HepG2 (cell line): ENCODE measurements around the gene HOXC11. TPM values are rescaled to one million over a fixed set of nuclear protein-coding genes. Genes with fewer than 3 reads are reported as not detected.

Experiments used
- AGO2 ChIP-seq: fragments of 200-400 bp; formaldehyde crosslinking; optimal IDR thresholded peaks from 2 replicates; pipeline ENCODE3; 2017; ENCODE audit warnings: mild to moderate bottlenecking, low read depth, low read length, moderate library complexity
- CHD2 ChIP-seq: IDR thresholded peaks from 2 replicates; pipeline ENCODE4 v1.6.1; 2011; ENCODE audit warnings: low read depth, low read length, improper control_type of control experiment
- EED ChIP-seq: sonication (generic); formaldehyde crosslinking; IDR thresholded peaks from 2 replicates; pipeline ENCODE4 v1.5.0; 2020; ENCODE audit warnings: mild to moderate bottlenecking, missing genetic modification reagents
- NR2F1 ChIP-seq, 2 experiments: fragments of 450-650 bp in 1 of 2; formaldehyde crosslinking in 1 of 2; IDR thresholded peaks; 2 replicates each; pipeline versions ENCODE4 v1.5.0 to v1.6.1; 2016 to 2020; ENCODE audit warnings: mild to moderate bottlenecking in 1 of 2, missing compliant biosample characterization in 1 of 2, missing genetic modification reagents in 1 of 2, moderate library complexity in 1 of 2
- NRL ChIP-seq: sonication (generic); formaldehyde crosslinking; IDR thresholded peaks from 2 replicates; pipeline ENCODE4 v1.5.0; 2020; ENCODE audit warnings: missing genetic modification reagents, mild to moderate bottlenecking, moderate library complexity, borderline replicate concordance
- SALL1 ChIP-seq: sonication (generic); formaldehyde crosslinking; IDR thresholded peaks from 2 replicates; pipeline ENCODE4 v1.8.0; 2022; ENCODE audit warnings: mild to moderate bottlenecking, missing genetic modification reagents
- ZNF207 ChIP-seq: fragments of 450-650 bp; IDR thresholded peaks from 2 replicates; pipeline ENCODE4 v1.6.1; 2016; ENCODE audit warnings: antibody characterized with exemption, borderline replicate concordance
- ZNF263 ChIP-seq: sonication (generic); formaldehyde crosslinking; IDR thresholded peaks from 2 replicates; pipeline ENCODE4 v1.4.0; 2020; ENCODE audit warnings: missing genetic modification reagents
- ZNF772 ChIP-seq: sonication (generic); formaldehyde crosslinking; IDR thresholded peaks from 2 replicates; pipeline ENCODE4 v1.5.0; 2020; ENCODE audit warnings: mild to moderate bottlenecking, missing genetic modification reagents
- polyA plus RNA-seq, 8 experiments: library from polyadenylated mRNA; depleted of rRNA in 3 of 8; stranded (reverse) in 7 of 8; unstranded in 1 of 8; fragments of >200 nt; fragmentation: Illumina TruSeq in 4 of 8; extraction: Trizol in 4 of 8; gene quantifications; 2 replicates each; pipeline versions ENCODE4 v1.2.1 to v1.2.3, GENCODE V29; 2011 to 2016; ENCODE audit warnings: low read depth in 4 of 8, missing spikeins in 1 of 8, mixed read lengths in 1 of 8; ENCODE audit not compliant: insufficient read depth in 1 of 8
- total RNA-seq, 5 experiments: library from RNA; depleted of rRNA; stranded (reverse); fragments of >200 nt; fragmentation: Illumina TruSeq; extraction: Trizol; gene quantifications; 2 replicates each; pipeline ENCODE4 v1.2.3, GENCODE V29; 2016; ENCODE audit warnings: low read depth in 1 of 5
- TF ChIP-seq, protein P1 (sequence below): sonication (generic); formaldehyde crosslinking; IDR thresholded peaks from 2 replicates; pipeline ENCODE4 v1.4.0; 2020; ENCODE audit warnings: missing genetic modification reagents, borderline replicate concordance
- TF ChIP-seq, protein P2 (sequence below): sonication (generic); formaldehyde crosslinking; IDR thresholded peaks from 2 replicates; pipeline ENCODE4 v1.5.0; 2020; ENCODE audit warnings: mild to moderate bottlenecking, missing genetic modification reagents, borderline replicate concordance
- TF ChIP-seq, protein P3 (sequence below): sonication (generic); formaldehyde crosslinking; IDR thresholded peaks from 2 replicates; pipeline ENCODE4 v1.5.0; 2020; ENCODE audit warnings: mild to moderate bottlenecking, missing genetic modification reagents

HOXC11 gene
- total and polyA plus RNA-seq, 2 of the 13 experiments (the other 11 are each of a cell fraction or from before 2014, with no cell fraction given): not detected

DNA sequence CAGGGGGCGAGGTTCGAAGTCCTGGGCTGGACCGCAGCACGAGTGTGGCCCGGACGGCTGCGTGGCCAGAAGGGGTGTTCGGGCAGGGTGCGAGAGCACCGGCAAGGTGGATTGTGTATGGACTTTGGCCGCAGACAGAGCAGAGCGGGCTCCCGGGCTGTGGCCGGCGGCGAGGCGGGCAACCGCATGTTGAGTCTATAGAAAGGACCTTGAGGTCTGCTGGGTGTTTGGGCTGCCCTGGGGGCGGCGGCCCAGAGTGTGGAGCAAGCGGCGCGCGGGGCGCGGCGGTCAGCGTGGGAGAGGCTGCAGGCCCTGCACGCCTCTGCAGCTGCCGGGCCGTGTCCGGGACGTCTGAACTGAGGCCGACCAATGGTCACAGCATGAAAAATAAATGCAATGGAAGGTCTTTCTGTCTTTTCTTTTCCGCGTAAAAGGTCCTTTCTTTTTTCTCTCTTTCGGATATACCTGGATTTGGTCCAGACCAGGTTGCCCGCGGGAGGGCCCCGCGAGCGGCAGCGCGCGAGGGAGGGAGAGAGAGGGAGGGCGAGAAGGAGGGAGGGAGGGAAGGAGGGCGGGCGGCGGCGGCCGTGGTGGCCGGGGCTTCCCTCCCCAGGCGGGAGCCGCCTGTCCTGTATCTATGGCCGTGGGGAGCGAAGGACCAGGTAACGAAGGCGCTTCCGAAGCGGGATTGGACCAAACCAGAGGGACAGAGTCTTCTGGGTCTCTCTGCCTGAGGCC is 21.5 kb downstream of the HOXC11 start (continued):
- TF ChIP-seq NR2F1 (CRISPR knock-in tag; IDR thresholded peaks at IDR 0.05) (no peak), ZNF263 (CRISPR knock-in tag) (peak; percentile 38; the same call in 1 of the 2 replicates), ZNF772 (0 out of 2 replicates have a peak, but pooled peaks have one; percentile 53), SALL1 (CRISPR knock-in tag) (peak; percentile 72), CHD2 (no peak), NRL (CRISPR knock-in tag) (peak; percentile 54; the same call in 1 of the 2 replicates), ZNF207 (no peak), EED (CRISPR knock-in tag) (peak; percentile 60; the same call in 1 of the 2 replicates), AGO2 (no peak)
- TF ChIP-seq, protein P1, sequence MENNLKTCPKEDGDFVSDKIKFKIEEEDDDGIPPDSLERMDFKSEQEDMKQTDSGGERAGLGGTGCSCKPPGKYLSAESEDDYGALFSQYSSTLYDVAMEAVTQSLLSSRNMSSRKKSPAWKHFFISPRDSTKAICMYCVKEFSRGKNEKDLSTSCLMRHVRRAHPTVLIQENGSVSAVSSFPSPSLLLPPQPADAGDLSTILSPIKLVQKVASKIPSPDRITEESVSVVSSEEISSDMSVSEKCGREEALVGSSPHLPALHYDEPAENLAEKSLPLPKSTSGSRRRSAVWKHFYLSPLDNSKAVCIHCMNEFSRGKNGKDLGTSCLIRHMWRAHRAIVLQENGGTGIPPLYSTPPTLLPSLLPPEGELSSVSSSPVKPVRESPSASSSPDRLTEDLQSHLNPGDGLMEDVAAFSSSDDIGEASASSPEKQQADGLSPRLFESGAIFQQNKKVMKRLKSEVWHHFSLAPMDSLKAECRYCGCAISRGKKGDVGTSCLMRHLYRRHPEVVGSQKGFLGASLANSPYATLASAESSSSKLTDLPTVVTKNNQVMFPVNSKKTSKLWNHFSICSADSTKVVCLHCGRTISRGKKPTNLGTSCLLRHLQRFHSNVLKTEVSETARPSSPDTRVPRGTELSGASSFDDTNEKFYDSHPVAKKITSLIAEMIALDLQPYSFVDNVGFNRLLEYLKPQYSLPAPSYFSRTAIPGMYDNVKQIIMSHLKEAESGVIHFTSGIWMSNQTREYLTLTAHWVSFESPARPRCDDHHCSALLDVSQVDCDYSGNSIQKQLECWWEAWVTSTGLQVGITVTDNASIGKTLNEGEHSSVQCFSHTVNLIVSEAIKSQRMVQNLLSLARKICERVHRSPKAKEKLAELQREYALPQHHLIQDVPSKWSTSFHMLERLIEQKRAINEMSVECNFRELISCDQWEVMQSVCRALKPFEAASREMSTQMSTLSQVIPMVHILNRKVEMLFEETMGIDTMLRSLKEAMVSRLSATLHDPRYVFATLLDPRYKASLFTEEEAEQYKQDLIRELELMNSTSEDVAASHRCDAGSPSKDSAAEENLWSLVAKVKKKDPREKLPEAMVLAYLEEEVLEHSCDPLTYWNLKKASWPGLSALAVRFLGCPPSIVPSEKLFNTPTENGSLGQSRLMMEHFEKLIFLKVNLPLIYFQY (CRISPR knock-in tag): peak; percentile 82; the same call in 1 of the 2 replicates
- TF ChIP-seq, protein P2, sequence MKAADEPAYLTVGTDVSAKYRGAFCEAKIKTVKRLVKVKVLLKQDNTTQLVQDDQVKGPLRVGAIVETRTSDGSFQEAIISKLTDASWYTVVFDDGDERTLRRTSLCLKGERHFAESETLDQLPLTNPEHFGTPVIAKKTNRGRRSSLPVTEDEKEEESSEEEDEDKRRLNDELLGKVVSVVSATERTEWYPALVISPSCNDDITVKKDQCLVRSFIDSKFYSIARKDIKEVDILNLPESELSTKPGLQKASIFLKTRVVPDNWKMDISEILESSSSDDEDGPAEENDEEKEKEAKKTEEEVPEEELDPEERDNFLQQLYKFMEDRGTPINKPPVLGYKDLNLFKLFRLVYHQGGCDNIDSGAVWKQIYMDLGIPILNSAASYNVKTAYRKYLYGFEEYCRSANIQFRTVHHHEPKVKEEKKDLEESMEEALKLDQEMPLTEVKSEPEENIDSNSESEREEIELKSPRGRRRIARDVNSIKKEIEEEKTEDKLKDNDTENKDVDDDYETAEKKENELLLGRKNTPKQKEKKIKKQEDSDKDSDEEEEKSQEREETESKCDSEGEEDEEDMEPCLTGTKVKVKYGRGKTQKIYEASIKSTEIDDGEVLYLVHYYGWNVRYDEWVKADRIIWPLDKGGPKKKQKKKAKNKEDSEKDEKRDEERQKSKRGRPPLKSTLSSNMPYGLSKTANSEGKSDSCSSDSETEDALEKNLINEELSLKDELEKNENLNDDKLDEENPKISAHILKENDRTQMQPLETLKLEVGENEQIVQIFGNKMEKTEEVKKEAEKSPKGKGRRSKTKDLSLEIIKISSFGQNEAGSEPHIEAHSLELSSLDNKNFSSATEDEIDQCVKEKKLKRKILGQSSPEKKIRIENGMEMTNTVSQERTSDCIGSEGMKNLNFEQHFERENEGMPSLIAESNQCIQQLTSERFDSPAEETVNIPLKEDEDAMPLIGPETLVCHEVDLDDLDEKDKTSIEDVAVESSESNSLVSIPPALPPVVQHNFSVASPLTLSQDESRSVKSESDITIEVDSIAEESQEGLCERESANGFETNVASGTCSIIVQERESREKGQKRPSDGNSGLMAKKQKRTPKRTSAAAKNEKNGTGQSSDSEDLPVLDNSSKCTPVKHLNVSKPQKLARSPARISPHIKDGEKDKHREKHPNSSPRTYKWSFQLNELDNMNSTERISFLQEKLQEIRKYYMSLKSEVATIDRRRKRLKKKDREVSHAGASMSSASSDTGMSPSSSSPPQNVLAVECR (CRISPR knock-in tag): peak; percentile 36; the same call in 1 of the 2 replicates
- TF ChIP-seq, protein P3, sequence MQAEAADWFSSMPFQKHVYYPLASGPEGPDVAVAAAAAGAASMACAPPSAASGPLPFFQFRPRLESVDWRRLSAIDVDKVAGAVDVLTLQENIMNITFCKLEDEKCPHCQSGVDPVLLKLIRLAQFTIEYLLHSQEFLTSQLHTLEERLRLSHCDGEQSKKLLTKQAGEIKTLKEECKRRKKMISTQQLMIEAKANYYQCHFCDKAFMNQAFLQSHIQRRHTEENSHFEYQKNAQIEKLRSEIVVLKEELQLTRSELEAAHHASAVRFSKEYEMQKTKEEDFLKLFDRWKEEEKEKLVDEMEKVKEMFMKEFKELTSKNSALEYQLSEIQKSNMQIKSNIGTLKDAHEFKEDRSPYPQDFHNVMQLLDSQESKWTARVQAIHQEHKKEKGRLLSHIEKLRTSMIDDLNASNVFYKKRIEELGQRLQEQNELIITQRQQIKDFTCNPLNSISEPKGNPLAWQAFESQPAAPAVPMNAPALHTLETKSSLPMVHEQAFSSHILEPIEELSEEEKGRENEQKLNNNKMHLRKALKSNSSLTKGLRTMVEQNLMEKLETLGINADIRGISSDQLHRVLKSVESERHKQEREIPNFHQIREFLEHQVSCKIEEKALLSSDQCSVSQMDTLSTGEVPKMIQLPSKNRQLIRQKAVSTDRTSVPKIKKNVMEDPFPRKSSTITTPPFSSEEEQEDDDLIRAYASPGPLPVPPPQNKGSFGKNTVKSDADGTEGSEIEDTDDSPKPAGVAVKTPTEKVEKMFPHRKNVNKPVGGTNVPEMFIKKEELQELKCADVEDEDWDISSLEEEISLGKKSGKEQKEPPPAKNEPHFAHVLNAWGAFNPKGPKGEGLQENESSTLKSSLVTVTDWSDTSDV (CRISPR knock-in tag): peak; percentile 23; the same call in 1 of the 2 replicates
